Hepatocyte (in vitro differentiated cells): ENCODE results near the gene NXN.
"Not testable (repeated sequence)": the region's sequence is repeated elsewhere in the genome, so short reads cannot be mapped to it uniquely, and the experiment has no call there.

ENCODE experiments used
- EZH2 ChIP-seq: fragments of 200-600 bp; sonication (generic); IDR thresholded peaks from 2 replicates; pipeline ENCODE4 v1.6.1; 2016; ENCODE audit warnings: antibody characterized with exemption, mild to moderate bottlenecking, borderline replicate concordance
- EZH2phosphoT487 ChIP-seq: fragments of 200-600 bp; sonication (generic); IDR thresholded peaks from one replicate; pipeline ENCODE4 v1.6.1; 2018; ENCODE audit warnings: antibody characterized with exemption, mild to moderate bottlenecking, low read depth, moderate library complexity; ENCODE audit not compliant: unreplicated experiment, severe bottlenecking
- TF ChIP-seq, protein P1 (sequence below): fragments of 200-600 bp; sonication (generic); IDR thresholded peaks from 2 replicates; pipeline ENCODE4 v1.5.1; 2016; ENCODE audit warnings: antibody characterized with exemption, mild to moderate bottlenecking; ENCODE audit not compliant: poor library complexity

DNA sequence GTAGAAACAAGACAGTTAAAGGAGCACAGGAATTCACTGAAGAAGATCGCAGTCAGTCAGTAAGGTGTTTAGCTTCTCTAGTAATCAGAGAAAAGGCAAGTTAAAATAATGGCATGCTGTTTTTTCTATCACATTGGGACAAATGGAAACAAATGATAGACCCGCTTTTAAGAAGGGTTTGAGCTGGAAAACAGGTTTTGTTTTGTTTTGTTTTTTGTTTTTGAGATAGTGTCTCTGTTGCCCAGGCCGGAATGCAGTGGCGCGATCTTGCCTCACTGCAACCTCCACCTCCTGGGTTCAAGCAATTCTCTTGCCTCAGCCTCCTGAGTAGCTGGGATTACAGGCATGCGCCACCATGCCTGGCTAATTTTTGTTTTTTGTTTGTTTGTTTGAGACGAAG lies 193.7 kb downstream of the NXN start:
- TF ChIP-seq, protein P1, sequence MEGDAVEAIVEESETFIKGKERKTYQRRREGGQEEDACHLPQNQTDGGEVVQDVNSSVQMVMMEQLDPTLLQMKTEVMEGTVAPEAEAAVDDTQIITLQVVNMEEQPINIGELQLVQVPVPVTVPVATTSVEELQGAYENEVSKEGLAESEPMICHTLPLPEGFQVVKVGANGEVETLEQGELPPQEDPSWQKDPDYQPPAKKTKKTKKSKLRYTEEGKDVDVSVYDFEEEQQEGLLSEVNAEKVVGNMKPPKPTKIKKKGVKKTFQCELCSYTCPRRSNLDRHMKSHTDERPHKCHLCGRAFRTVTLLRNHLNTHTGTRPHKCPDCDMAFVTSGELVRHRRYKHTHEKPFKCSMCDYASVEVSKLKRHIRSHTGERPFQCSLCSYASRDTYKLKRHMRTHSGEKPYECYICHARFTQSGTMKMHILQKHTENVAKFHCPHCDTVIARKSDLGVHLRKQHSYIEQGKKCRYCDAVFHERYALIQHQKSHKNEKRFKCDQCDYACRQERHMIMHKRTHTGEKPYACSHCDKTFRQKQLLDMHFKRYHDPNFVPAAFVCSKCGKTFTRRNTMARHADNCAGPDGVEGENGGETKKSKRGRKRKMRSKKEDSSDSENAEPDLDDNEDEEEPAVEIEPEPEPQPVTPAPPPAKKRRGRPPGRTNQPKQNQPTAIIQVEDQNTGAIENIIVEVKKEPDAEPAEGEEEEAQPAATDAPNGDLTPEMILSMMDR: not testable (repeated sequence)
- not testable (repeated sequence) for TF ChIP-seq EZH2phosphoT487, EZH2
